H1 (cell line): ENCODE measurements around the gene TCF7L2. TPM values are rescaled to one million over a fixed set of nuclear protein-coding genes. Genes with fewer than 3 reads are reported as not detected.

Experiments used
- CTCF ChIA-PET: fragments of 300-600 bp; sonication (Branson Sonifier 250); formaldehyde crosslinking; loops from one replicate; lab custom pipeline; 2021; ENCODE audit not compliant: partially characterized antibody; lab: Charles Lee
- POLR2A ChIA-PET: fragments of 300-600 bp; sonication (Branson Sonifier 250); formaldehyde crosslinking; loops from one replicate; lab custom pipeline; 2021; ENCODE audit warnings: inconsistent platforms; ENCODE audit not compliant: partially characterized antibody; lab: Charles Lee
- DNase-seq, 2 experiments: peaks; one replicate each; pipeline versions ENCODE4 v3.0.0 to v3.0.0-alpha.2; 2010 to 2022; ENCODE audit warnings: low spot score in 2 of 2, low read depth in 1 of 2, mixed read lengths in 1 of 2
- FAIRE-seq: peaks from 2 replicates; lab custom pipeline; 2011; peaks lifted over from hg19 to GRCh38; lab: Jason Lieb, UNC
- H2AFZ ChIP-seq: 2 replicates; pipeline ENCODE4 v1.8.1; 2012; ENCODE audit warnings: low read length, inconsistent platforms
- H2AK5ac ChIP-seq: 2 replicates; pipeline ENCODE4 v1.6.1; 2013; ENCODE audit warnings: low read depth, low read length
- H2BK120ac ChIP-seq: replicated peaks from 2 replicates; pipeline ENCODE3; 2013; ENCODE audit warnings: low read depth, low read length, inconsistent platforms
- H2BK12ac ChIP-seq: 2 replicates; pipeline ENCODE4 v1.6.1; 2013; ENCODE audit warnings: low read depth, low read length
- H2BK15ac ChIP-seq: 2 replicates; pipeline ENCODE4 v1.6.1; 2013; ENCODE audit warnings: low read length
- H2BK20ac ChIP-seq: 2 replicates; pipeline ENCODE4 v1.6.1; 2013; ENCODE audit warnings: low read length
- H2BK5ac ChIP-seq: 2 replicates; pipeline ENCODE4 v1.6.1; 2013; ENCODE audit warnings: low read depth, low read length
- H3K14ac ChIP-seq: 2 replicates; pipeline ENCODE4 v1.6.1; 2013; ENCODE audit warnings: inconsistent platforms; ENCODE audit not compliant: insufficient read length
- H3K18ac ChIP-seq: 2 replicates; pipeline ENCODE4 v1.6.1; 2013; ENCODE audit warnings: low read length; ENCODE audit errors: extremely low read depth
- H3K23ac ChIP-seq: 2 replicates; pipeline ENCODE4 v1.6.1; 2013; ENCODE audit warnings: inconsistent platforms; ENCODE audit not compliant: insufficient read length
- H3K23me2 ChIP-seq: 2 replicates; pipeline ENCODE4 v1.6.1; 2013; ENCODE audit warnings: low read depth, low read length
- H3K27ac ChIP-seq: 2 replicates; pipeline ENCODE4 v1.6.1; 2011; ENCODE audit warnings: low read depth, low read length, inconsistent platforms
- H3K27me3 ChIP-seq, 4 experiments: replicated peaks in 1 of 4; 1 replicate in 1 of 4; 2 replicates in 3 of 4; pipeline versions ENCODE4 v1.6.1 to v1.8.1; 2011 to 2013; ENCODE audit warnings: low read length in 3 of 4, mild to moderate bottlenecking in 3 of 4, inconsistent platforms in 2 of 4, mixed read lengths in 2 of 4, moderate library complexity in 1 of 4; ENCODE audit not compliant: control insufficient read depth in 3 of 4, insufficient read depth in 3 of 4; ENCODE audit errors: extremely low read depth in 1 of 4
- H3K36me3 ChIP-seq, 4 experiments: 2 replicates each; pipeline versions ENCODE4 v1.6.1 to v1.8.1; 2011 to 2013; ENCODE audit warnings: mild to moderate bottlenecking in 4 of 4, low read length in 3 of 4, moderate library complexity in 2 of 4, control low read depth in 1 of 4, inconsistent platforms in 1 of 4; ENCODE audit not compliant: insufficient read depth in 4 of 4, control insufficient read depth in 2 of 4
- H3K4ac ChIP-seq: replicated peaks from 2 replicates; pipeline ENCODE3; 2013; ENCODE audit warnings: low read length, low read depth, mixed read lengths, inconsistent platforms; ENCODE audit not compliant: insufficient read length
- H3K4me1 ChIP-seq, 4 experiments: replicated peaks in 1 of 4; 1 replicate in 1 of 4; 2 replicates in 3 of 4; pipeline versions ENCODE4 v1.6.1 to v1.8.1; 2011 to 2013; ENCODE audit warnings: low read length in 3 of 4, inconsistent platforms in 2 of 4, mixed read lengths in 1 of 4; ENCODE audit not compliant: insufficient read depth in 4 of 4, control insufficient read depth in 3 of 4
- H3K4me2 ChIP-seq, 2 experiments: 2 replicates each; pipeline versions ENCODE4 v1.6.1 to v1.8.1; 2011 to 2013; ENCODE audit warnings: low read depth in 2 of 2, low read length in 2 of 2, control low read depth in 1 of 2, inconsistent platforms in 1 of 2, mild to moderate bottlenecking in 1 of 2; ENCODE audit not compliant: insufficient read depth in 1 of 2
- H3K4me3 ChIP-seq, 4 experiments: fragments of 200-600, 300-600 bp in 1 of 4; sonication (generic), shearing (Covaris generic), sonication (Bioruptor Twin) in 1 of 4; 2 replicates each; pipeline versions ENCODE4 v1.5.1 to v1.8.1; 2011 to 2016; ENCODE audit warnings: low read length in 4 of 4, low read depth in 3 of 4, control low read depth in 2 of 4, inconsistent platforms in 2 of 4, mild to moderate bottlenecking in 2 of 4, mixed read lengths in 1 of 4, moderate library complexity in 1 of 4; ENCODE audit not compliant: insufficient read depth in 2 of 4; ENCODE audit errors: extremely low read depth in 1 of 4
- H3K56ac ChIP-seq: replicated peaks from 2 replicates; pipeline ENCODE3; 2013; ENCODE audit warnings: low read depth, mild to moderate bottlenecking, mixed read lengths, low read length, inconsistent platforms; ENCODE audit not compliant: insufficient read length
- H3K79me1 ChIP-seq: 2 replicates; pipeline ENCODE4 v1.6.1; 2013; ENCODE audit warnings: low read depth, low read length, control low read depth
- H3K79me2 ChIP-seq, 2 experiments: 2 replicates each; pipeline versions ENCODE4 v1.6.1 to v1.8.1; 2012 to 2013; ENCODE audit warnings: low read length in 2 of 2, mild to moderate bottlenecking in 2 of 2, inconsistent platforms in 1 of 2; ENCODE audit not compliant: insufficient read depth in 2 of 2, control insufficient read depth in 1 of 2
- H3K9ac ChIP-seq, 4 experiments: replicated peaks in 1 of 4; 1 replicate in 1 of 4; 2 replicates in 3 of 4; pipeline versions ENCODE4 v1.6.1 to v1.8.1; 2011 to 2013; ENCODE audit warnings: low read depth in 3 of 4, low read length in 3 of 4, control low read depth in 2 of 4, mild to moderate bottlenecking in 2 of 4, moderate library complexity in 2 of 4, inconsistent platforms in 1 of 4; ENCODE audit errors: extremely low read depth in 1 of 4
- H3K9me3 ChIP-seq, 2 experiments: 2 replicates each; pipeline versions ENCODE4 v1.6.1 to v1.8.1; 2012 to 2013; ENCODE audit warnings: mild to moderate bottlenecking in 2 of 2, moderate library complexity in 2 of 2, control low read depth in 1 of 2, inconsistent platforms in 1 of 2, low read depth in 1 of 2, low read length in 1 of 2, mixed read lengths in 1 of 2; ENCODE audit not compliant: insufficient read depth in 2 of 2
- H4K20me1 ChIP-seq, 2 experiments: replicated peaks in 1 of 2; 2 replicates each; pipeline versions ENCODE3 to v1.8.1; 2011 to 2013; ENCODE audit warnings: inconsistent platforms in 2 of 2, low read length in 2 of 2, mild to moderate bottlenecking in 1 of 2; ENCODE audit not compliant: insufficient read depth in 2 of 2, control insufficient read depth in 1 of 2
- H4K5ac ChIP-seq: 2 replicates; pipeline ENCODE4 v1.6.1; 2013; ENCODE audit warnings: low read length, low read depth, mixed read lengths, inconsistent platforms; ENCODE audit not compliant: insufficient read length
- H4K8ac ChIP-seq: 2 replicates; pipeline ENCODE4 v1.8.0; 2013; ENCODE audit warnings: mild to moderate bottlenecking, moderate library complexity, low read length, inconsistent platforms; ENCODE audit not compliant: insufficient read depth; ENCODE audit errors: extremely low read depth
- H4K91ac ChIP-seq: replicated peaks from 2 replicates; pipeline ENCODE3; 2013; ENCODE audit warnings: low read length, mixed read lengths, inconsistent platforms; ENCODE audit not compliant: insufficient read length
- BCL11A ChIP-seq, 2 experiments: IDR thresholded peaks; one replicate each; pipeline ENCODE4 v1.6.1; 2011; ENCODE audit warnings: low read depth in 2 of 2, low read length in 2 of 2, mild to moderate bottlenecking in 2 of 2
- E2F6 ChIP-seq: IDR thresholded peaks from 2 replicates; pipeline ENCODE4 v1.6.1; 2012; ENCODE audit warnings: inconsistent platforms
- GTF2F1 ChIP-seq: IDR thresholded peaks from 2 replicates; pipeline ENCODE4 v1.6.1; 2012; ENCODE audit warnings: low read depth, low read length, improper control_type of control experiment, borderline replicate concordance
- TBP ChIP-seq: IDR thresholded peaks from 2 replicates; pipeline ENCODE4 v1.6.1; 2011; ENCODE audit warnings: low read depth, low read length, improper control_type of control experiment
- WGBS, 2 experiments: shearing (Covaris generic) in 1 of 2; methylation state at CpG; one replicate each; pipeline versions ENCODE4 v1.1.6 to v1.1.7; 2013 to 2015; ENCODE audit warnings: low lambda C conversion rate in 2 of 2, mixed read lengths in 2 of 2, inconsistent platforms in 1 of 2, low coverage in 1 of 2, missing lambda C conversion rate in 1 of 2; ENCODE audit not compliant: insufficient replicate concordance in 2 of 2, insufficient coverage in 1 of 2, insufficient read length in 1 of 2; ENCODE audit errors: extremely low coverage in 1 of 2, missing lambda C conversion rate in 1 of 2; 5-methylcytosine and 5-hydroxymethylcytosine counted together
- polyA plus RNA-seq, 7 experiments: library from polyadenylated mRNA; depleted of rRNA in 3 of 7; stranded (reverse) in 5 of 7; unstranded in 2 of 7; fragments of >200 nt in 5 of 7; fragments of 200-250 nt in 2 of 7; gene quantifications; 1 replicate in 5 of 7; 2 replicates in 1 of 7; 4 replicates in 1 of 7; pipeline versions ENCODE4 v1.2.1 to v1.2.3, GENCODE V29; 2011 to 2013; ENCODE audit warnings: missing spikeins in 2 of 7, mixed read lengths in 2 of 7
- total RNA-seq: library from RNA; stranded (reverse); fragmentation: NEBNext Ultra II Directional; extraction: Animal tissue kit (Norgen Biotek cat#: 25700); gene quantifications from 2 replicates; pipeline ENCODE4 v1.2.1, GENCODE V29; 2021

TCF7L2 gene
- total and polyA plus RNA-seq, 2 of the 8 experiments (the other 6 are each of a cell fraction or from before 2014, with no cell fraction given), result 33.9 to 67.3 TPM

GRCh38 chr10:113121153-113121552, 171.1 kb downstream of the TCF7L2 start:
- no peak overlapping the region for H3K4me3 ChIP-seq
- no peak overlapping the region for H3K4ac ChIP-seq
- peaks cover 12 to 21% of the 10 kb centered on the region in 2 experiments for H4K20me1 ChIP-seq
- H3K9me3 ChIP-seq, result no peaks in the 10 kb centered on the region
- ChIA-PET CTCF (interaction anchor here (0.5 kb wide), 1 partner anchor 1301 kb away, joined by 3 read pairs; no protein-coding TSS in a partner anchor), POLR2A (no interaction called here)
- TF ChIP-seq TBP, result no peak
- TF ChIP-seq E2F6, result peak; percentile 51; the same call in 1 of the 2 replicates
- TF ChIP-seq BCL11A (IDR thresholded peaks at IDR 0.05; ENCODE audit: low read depth in 2 of 2, low read length in 2 of 2), result no peak
- TF ChIP-seq GTF2F1, result no peak
- no peak overlapping the region for H3K14ac ChIP-seq
- FAIRE-seq (no peak), DNase-seq (no peak)
- H3K27ac ChIP-seq, result no peak overlapping the region
- H3K9ac ChIP-seq, result no peak overlapping the region
- peaks cover 2% of the 10 kb centered on the region; the same call in 1 of the 2 replicates for H3K79me1 ChIP-seq
- H2AFZ ChIP-seq, result no peak overlapping the region
- H4K91ac ChIP-seq, result no peak overlapping the region
- H3K23ac ChIP-seq, result no peak overlapping the region
- 60% methylated on average over 7 of the region's 7 CpGs; no CpG with 5 or more reads in 1 of the 2 experiments for WGBS, 2 experiments
- H3K4me2 ChIP-seq, result no peak overlapping the region
- no peak overlapping the region for H2BK5ac ChIP-seq
- no peak overlapping the region for H2BK20ac ChIP-seq
- H3K36me3 ChIP-seq, result no peaks in the 10 kb centered on the region
- H2AK5ac ChIP-seq, result no peak overlapping the region
- no peak overlapping the region for H2BK12ac ChIP-seq
- no peak overlapping the region for H4K8ac ChIP-seq
- H3K23me2 ChIP-seq, result no peaks in the 10 kb centered on the region
- H3K79me2 ChIP-seq, result peaks cover 0 to 96% of the 10 kb centered on the region in 2 experiments; a peak in 3 of 4 replicates
- no peak overlapping the region for H4K5ac ChIP-seq
- H2BK120ac ChIP-seq, result no peak overlapping the region
- no peaks in the 10 kb centered on the region for H3K27me3 ChIP-seq
- no peak overlapping the region for H3K56ac ChIP-seq
- H3K18ac ChIP-seq, result no peak overlapping the region
- H3K4me1 ChIP-seq, result peaks cover 5 to 22% (median 15%) of the 10 kb centered on the region in 4 experiments; a peak in 5 of 7 replicates
- no peak overlapping the region for H2BK15ac ChIP-seq
